NCI-H1417 (cell line): Measurements from ENCODE around the gene SOX10.
A peak's percentile ranks its signal among the peaks of the same experiment; 100 is the strongest.

Source experiments
- DNase-seq, 3 experiments: peaks; one replicate each; lab custom pipeline; 2025; lab: John Stamatoyannopoulos, UW

SOX10 gene

DNA sequence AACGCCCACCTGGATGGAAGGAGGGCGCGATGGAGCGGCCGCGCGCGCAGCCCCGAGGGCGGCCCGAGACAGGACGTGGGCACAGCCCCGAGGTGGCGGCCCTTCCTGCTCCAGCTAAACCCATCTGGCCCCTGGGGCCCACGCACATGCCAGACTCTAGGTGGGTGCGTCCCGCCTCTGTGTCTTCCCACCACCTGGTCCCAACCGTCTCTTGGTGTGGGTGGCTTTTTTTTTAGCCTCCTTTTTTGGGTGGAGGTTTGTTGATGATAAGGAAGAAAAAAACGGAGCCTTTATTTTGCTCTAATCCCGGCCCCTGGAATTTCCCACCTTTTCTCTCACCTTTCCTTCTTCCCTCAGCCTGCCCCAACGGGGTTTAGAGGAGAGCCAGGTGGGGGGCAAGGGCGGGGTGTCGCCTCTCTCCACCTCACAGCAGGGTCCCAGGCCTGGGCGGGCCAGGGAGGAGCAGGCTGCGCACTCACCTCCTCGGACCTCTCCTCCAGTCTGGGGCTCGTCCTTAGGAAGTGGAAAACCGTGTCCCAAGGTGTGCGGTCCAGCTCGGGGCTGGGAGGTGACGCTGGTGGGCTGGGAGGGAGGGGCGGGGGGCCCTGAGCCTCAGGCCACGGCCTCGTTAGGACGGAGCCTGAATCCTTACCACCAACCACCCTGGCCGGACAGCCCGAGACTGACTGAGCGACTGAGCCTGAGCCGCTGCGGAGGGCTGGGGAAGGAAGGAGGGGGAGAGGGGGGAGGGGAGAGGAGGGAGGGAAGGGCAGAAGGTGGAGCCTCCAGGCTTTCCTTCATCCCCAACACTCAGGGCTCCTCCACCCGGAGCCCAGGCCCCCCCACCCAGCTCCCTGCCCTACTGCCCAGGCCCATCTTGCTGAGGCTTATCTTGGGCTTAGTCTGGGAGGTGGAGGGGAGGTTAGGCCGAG lies at the start of gene SOX10:
Gene SOX10, minus strand, starts transcription at position 696 of the 932 bp plus-strand sequence. CDS start 771 bp downstream, outside the sequence.
- DNase-seq: no peak

DNA sequence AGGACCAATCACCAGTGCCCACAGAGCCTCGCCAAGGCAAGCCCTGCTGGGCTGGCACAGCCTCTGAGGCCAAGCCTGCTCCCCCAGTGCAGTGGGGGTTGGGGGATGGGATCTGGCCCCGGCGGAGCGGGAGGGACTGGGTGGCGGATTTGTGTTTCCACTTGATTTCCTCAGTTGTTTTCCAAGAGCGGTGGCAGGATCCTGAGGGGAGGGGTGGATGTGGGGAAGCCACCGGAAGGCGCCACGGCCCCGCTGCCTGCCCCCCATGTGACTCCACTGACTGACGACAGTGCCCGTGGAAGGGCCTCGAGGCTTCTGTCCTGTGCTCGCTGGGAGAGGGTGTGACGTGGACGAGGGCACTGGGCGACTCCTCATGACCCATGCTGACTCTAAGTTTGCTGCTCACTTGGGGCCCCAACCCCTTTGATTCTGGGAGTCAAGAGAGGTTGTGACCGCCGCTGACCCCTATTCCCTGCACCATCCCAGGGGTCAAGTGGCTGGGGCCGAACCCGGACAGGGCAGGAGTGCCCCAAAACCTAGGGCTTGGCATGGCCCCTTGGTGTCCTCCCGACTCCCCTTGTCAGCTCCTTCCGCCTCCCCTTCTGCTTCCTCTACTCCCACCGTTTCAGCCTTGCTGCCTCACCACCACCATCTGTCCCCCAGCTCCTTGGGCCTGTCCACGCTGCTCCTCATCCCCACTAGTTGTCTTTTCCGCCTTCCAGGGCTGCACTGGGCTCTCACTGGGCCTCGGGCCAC lies 49.3 kb upstream of the SOX10 start:
- DNase-seq: no peak

DNA sequence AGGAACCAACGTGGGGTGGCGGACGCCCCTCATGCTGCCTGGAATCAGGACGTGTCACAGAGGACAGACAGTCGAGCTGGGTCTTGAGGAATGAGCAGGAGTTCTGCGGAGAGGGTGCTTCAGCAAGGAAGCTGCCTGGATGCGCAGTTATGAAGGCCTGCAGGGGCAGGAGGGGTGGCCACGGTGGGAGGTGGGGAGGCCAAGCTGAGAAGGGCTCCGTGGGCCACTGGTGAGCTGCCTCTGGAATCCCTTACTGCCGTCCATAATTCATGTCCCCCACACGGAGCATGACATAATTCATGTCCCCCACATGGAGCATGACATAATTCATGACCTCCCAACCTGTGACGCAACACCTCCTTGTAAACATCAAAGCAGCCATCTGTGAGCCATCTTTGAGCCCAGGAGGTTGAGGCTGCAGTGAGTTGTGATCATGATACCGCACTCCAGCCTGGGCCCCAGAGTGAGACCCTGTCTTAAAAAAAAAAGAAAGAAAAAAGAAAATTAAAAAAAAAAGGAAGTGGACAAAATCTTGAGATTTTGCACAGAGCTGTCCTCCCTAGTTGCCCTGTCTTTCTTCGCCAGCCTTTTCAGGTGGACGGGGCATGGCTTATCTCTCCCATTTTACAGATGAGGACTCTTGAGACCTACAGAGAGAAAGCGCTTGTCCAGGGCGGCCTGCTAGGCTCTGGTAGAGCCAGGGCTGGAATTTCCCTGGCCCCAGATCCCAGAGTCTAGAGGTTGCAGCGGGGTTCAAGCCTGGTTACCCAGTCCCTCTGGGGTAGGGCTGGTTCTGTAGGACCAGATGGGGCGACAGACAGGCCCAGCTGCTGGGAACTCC lies 48.5 kb upstream of the SOX10 start:
- DNase-seq: no peak

DNA sequence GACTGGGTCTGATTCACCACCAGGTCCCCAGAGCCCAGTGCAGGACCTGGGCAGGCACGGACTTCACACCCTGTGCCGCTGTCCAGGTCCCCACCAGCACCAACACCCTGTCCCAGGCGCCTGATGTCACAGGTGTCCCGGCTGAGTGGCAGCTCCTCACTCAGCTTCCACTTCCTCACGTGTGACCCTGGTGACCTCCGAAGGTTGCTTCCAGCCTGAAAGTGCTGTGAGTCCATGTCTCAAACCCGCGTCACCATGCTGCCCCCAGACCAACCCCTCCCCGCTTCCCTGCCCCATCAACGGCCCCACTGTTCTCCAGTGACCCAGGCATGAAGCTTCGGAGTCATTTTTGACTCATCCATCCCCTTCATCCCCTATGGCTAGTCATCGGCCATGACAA lies 47.1 kb upstream of the SOX10 start:
- no peak for DNase-seq

DNA sequence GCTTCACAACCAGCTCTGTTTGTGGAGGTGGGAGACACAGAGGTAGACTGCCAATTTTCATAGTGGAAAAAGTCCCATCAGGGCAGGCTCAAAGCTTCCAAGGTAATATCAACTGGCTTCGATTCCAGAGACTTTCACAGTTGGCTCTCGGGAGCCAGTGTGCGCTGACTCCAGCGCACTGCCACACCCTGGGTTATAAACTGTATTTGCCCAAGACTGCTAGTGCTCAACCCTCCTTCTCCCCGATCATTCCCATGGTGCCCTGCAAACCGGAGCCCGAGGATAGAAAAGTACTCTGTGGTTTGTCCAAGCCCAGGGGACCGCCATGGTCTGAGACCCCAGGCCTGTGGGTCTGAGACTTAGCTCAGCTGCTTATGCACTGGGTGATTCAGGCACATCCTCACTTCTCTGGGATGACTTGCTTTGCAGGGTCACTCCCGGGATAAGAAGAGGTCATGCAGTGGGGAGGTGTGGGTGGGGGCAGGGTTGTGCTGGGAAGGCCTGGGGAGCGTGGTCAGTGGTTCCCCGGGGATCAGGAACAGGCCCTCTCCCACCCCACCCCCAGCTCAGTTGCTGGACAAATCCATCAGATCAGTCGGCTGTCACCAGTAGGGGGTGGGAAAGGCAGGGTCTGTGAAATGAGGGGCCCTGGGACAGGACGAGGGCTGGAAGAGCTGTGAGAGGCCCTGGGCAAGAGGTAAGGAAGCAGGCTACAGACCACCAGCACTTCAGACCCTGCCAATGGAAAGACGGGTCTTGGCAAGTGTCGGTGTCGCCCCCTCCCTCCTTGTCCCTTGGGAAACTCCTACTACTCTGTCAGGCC lies 46.2 kb upstream of the SOX10 start:
- DNase-seq: no peak

DNA sequence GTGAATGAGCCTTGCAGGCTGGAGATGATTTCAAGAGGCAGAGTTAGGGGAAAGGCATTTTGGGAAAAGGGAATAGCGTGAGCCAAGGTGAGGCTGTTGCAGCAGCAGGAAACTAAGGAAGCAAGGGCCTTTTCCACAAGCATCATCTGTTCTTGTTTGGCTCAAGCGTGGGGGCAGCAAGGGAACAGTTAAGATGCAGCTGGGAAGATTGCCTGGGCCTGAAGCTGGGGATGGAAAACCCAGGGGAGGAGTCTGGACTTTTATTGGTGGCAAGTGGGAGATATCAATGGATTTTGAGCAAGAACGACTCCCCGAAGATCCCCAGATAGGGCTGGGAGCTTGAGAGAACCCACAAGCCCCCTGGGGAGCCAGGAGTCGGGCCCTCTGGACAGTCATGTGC lies 45.5 kb upstream of the SOX10 start:
- DNase-seq: no peak

DNA sequence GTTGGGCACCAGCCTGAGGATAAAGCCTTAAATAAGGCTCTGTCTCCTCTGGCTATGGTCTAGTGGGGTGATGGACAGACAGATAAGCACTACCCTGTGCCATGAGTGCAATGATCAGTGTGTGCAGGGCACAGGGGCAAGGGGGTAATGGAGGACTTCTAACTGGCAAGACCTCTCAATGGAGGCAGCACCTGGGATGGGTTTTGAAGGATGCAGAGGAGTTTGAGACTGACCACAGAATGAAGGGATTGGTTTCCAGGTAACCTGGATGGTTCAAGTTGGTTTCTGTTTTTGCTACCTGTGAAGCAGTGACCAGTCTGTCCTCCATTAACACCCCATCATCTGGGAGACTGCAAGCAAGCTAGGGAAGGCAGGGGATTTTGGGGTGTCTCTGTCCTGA lies 45.0 kb upstream of the SOX10 start:
- DNase-seq: no peak

DNA sequence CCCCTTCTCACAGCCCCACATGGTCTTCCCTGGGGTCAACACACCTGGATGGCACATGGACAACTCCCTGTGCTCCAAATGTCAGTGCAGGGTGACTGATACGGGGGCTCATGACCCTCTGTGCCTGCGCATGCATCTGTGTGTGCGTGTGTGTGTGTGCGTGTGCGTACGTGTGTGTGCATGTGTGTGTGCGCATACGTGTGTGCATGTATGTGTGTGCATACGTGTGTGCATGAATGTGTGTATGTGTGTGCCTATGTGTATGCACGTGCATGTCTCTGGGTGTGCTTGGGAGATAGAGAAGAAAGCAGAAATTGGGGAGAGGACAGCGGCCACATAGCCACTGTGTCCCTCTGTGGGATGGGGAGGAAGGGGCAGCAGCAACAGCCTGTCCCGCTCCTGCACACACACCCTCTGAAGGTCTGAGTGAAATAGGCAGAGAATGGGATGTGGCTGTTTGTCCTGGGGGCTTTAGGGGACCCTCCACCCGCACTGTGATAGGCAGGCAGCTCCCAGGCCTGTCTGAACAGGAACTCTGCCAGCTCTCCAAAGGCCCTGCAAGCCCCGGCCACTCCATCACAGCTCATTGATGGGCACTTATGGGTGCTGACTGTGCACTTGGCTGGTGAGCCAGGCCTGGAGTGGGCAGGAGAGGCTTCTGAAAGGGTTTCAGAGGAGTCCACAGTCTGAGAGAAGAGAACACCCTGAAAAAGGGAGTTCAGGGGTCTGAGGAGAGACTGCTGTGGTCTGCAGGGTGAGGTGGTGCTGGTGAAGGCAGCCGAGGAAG lies 44.2 kb upstream of the SOX10 start:
- DNase-seq: peak in 1 of 3 experiments; percentile 20

DNA sequence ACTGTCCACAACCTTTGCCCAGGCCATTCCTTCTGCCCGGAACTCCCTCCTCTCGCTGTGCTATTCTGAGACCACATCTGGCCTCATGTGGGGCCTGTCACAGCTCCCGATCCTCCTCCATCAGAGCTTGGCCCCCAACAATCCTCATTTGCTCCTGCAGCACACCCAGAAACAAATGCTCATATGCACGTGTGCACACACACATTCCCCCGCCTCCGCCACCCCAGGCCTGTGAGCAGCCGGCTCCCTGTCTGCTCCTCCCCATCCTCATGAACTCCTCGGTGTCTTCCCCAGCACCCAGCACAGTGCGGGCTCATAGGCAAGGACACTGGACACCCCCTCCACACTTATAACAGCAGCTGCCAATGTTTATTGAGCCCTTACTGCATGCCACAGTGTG lies 43.1 kb upstream of the SOX10 start:
- no peak for DNase-seq

DNA sequence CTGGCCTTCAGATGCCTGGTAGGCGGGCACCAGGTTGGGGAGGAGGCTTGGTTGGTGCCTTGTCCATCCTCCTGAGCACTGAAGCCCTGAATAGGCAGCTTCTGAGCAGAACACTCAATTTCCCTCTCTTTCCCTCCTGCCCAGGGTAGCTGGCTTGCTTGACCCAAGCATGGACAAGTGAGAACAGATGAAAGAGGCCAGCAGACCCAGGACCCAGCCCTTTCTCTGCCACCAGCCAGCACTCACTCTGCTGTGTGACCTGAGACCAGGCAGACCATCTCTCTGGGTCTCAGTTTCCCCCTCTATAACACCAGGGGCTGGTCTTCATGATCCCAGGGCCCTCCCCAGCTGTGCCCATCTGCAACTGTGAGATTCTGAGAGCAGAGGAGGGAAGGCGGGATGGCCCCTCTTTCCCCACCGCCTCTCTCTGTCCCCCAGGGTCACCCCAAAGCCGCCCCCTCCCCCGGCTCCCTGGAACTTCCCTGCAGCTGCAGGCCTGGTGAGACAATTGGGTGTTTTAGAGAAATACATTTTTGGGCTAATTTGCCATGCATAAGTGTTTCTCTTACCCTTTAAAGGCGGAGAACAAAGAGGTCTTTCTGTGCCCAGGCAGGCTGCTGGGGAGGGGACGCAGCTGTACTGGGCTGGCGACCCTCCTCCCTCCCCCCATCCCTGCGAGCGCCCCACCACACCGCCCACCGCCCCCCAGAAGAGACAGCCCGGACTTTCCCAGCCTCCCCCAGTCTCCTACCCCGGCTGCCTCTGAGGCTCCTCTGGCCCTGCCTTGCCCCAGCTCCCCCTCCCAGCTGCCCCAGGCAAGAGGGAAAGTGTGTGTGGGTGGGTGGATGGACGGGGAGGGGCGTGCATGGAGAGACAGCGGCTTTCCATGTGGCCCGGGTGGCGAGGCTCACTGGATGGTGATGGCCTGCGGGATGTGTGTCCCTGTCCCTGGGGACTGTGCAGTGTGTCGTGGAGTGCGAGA lies 42.1 kb upstream of the SOX10 start:
- no peak for DNase-seq

DNA sequence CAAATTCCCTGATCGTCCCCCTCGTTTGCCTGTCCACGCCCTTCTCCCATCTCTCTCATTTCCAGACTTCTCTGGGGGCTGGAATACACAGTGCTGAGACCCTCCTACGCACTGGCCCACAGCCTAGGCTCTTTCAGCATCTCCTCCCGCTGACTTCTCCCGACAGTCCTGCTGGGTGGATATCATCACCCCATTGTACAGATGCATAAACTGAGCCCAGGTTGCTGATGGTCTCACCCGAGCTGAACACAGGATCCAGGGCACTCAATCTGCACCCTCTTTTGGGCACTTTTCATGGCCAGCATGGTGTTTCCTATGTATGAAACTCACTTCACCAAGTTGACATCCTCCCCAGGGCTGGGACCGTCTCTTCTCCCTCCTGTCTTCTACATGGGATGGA lies 41.2 kb upstream of the SOX10 start:
- DNase-seq: no peak

DNA sequence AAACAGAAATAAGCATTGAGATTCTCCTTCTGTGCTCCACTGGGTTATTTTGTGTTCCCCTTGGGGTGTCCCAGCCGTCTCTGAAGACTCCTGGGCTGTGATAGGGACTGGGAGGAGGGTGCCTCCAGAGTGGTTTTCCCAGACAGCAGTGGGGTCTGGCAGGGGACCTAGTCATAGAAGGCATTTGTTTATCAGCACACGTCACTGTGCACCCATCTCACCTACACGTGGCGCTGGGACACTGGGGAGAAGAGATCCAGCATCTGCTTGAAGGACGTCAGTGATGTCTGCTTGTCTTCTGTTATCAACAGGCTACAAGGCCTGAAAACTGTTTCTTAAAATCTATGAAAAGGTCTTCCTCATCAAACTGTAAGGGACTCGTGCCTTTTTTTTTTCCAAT lies 38.7 kb upstream of the SOX10 start:
- DNase-seq: no peak

DNA sequence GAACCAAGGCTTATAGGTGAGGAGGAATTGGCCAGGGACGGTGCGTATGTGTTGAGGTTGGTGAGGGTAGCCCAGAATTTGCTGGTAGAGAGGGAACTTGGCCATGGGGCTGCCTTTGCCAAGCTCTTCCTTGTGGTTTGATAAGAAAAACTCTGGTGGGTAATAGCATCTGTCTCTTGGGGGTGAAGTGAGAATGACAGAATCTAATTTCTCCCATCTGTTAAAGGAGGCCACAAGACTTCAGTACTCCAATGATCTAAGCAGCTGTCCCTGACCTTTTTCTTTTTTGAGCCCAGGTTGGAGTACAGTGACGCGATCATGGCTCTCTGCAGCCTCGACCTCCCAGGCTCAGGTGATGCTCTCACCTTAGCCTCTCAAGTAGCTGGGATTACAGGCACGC lies 36.9 kb upstream of the SOX10 start:
- no peak for DNase-seq

DNA sequence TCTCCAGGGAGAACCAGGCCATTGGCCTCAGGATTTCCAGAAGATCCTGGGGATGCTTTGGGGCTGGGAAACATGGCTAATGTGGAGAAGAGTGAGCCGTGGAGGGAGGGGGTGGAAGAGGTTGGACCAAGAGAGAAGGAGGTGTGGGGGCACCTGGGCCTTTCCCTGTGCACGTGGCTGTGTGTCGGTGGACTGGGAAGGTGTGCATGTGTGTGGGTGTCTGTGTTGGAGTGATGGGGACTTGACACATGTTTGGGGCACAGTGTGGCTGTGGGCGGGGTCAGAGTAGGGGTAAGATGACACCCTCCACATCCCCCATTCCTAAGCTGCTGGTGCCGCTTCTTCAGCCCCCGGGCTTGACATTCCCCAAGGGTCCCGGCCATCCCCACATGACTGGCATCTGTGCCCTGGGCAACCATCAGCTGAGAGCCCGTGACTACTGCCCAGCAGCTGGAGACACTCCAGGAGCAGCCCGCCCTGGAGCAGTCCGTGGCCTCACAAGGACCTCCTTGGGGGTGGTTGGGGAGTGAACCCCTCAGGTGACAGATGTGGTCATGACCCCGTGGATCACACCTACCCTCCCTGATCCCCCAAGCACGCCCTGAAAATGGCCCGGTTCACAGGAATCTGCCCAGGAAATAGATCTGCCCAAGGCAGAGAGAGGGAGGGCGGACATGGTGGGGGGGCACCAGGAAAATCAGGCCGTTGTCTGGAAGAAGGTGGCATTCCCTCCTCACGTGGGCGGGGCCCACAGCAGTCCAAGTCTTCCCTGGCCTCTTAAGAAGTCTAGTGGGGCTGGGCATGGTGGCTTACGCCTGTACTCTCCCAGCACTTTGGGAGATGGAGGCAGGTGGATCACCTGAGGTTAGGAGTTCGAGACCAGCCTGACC lies 34.8 kb upstream of the SOX10 start:
- no peak for DNase-seq

DNA sequence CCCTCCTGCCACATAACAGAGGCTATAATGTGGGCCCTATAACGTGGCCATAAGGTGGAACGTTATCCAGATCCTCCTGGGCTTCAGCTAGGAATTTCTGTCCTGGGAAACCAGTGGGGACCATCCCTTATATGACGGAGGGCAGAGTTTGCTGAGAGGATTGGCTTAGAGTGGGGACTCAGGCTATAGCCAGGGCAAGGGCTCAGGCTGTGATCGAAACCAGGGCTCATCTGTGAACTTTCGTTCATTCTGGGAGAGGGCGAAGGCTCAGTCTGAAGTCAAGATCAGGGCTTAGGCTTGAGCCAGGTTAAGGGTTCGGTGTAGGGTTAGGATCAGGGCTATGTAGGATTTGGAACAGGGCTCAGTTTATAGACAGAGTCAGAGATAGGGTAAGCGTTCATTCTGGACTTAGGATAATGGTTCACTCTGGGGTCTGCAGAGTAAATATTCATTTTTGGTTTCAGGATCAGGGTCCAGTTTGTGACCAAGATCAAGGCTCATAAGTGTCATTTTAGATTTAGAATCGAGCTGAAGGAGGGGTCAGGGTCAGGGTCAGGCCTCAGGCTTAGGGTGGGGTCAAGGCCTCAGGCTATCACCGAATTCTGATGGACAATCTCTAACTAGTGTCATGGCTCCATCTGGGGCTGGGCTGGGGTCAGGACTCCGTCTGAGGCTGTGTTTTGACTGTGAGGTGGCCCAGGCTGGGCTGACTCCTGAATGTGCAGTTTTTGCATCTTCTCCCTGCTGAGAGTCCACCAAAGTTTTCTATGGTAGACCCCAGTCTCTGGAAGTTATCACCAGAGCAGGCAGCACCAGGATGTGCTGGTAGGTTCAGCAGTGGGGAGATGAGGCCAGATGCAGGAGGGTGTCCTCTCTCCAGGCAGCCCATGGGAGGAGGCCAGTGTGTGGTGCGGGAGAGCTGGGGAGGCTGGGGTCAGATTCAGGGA lies 33.9 kb upstream of the SOX10 start:
- no peak for DNase-seq

DNA sequence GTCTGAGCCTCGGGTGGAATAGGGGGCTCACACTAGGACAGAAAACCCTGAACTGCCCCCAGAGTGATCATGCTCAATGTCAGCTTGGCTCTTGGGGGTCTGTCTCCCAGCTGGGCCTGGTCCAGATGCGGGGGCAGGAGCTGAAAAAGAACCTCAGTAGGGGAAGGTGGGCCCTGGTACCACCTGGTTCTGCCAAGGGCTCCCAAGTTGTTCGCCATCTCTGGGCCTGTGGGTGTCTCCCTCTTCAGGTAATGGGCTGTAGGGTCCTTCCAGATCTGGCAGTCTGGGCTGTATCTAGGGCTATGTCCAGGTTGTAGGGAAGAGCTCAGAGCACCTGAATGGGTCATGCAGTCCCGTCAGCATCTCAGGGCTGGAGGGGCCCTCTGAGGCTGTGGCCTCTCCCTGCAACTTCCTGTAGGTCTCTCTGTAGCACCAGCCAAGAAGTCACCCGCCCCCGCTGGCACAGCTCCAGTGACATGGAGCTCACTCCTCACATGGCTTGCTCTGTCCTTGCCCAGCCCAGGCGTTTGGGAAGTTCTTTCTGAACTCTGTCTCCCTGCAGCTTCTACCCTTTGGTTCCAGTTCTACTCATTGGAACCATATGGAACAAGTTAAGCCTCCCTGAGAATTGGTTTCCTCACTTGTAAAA lies 33.0 kb upstream of the SOX10 start:
- no peak for DNase-seq
